Measurements from ENCODE around the gene FAF1.

FAF1 gene

GRCh38 chr1:50423670-50424000 is 536.4 kb downstream of the FAF1 start:
- no peak for TF ChIP-seq CTCF (IDR thresholded peaks at IDR 0.05; ENCODE audit: control insufficient read depth, extremely low read depth, insufficient read depth)
- H3K4me3 ChIP-seq (ENCODE audit: low read depth, low read length), result no peak overlapping the region
- no peak for DNase-seq (ENCODE audit: low read depth)

DNA sequence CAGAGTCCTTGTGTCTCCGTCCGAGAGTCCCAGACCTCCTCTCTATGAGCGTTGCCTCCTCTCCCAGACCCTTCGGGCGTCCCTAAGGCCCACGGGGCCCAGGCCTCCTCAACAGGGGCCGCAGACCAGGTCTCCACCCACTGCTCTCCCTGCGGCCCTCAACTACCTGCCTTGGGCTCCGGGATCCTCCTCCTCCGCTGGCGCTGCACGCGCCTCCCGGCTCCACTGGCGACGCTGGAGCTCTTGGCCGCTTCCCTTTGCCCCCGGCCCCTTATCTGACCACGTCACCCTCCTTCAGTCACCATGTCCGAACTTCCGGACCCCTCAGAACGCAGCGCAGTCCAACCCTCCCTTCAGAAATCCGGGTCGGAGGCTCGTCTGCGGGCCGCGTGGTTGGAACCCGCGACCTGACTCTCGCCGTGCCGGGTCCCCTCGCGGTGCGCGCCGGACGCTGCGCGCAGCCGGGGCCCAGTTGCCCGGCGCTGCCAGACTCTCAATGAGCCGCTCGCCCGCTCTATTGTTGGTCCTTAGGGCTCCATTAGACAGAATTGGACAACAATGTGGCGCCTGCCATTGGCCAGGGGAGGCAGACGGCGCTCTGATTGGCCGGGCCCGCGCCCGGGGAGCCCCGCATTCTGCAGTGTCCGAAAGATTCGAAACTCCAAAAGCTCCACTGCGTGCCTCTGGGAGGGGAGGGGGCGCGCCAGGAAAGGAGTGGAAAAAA is 537.0 kb downstream of the FAF1 start, which contains the start of gene DMRTA2:
DMRTA2 (minus strand) TSS at position 498 of the 724 bp plus-strand sequence. CDS start 1,907 bp downstream, outside the sequence.
- no peak within 1 kb of the TSS for H3K4me3 ChIP-seq (ENCODE audit: low read depth, low read length)
- DNase-seq (ENCODE audit: low read depth), result no peak
- no peak for TF ChIP-seq CTCF (IDR thresholded peaks at IDR 0.05; ENCODE audit: control insufficient read depth, extremely low read depth, insufficient read depth)

GRCh38 chr1:50422675-50422945 is 537.5 kb downstream of the FAF1 start:
- no peak for DNase-seq (ENCODE audit: low read depth)
- TF ChIP-seq CTCF (IDR thresholded peaks at IDR 0.05; ENCODE audit: control insufficient read depth, extremely low read depth, insufficient read depth), result no peak
- no peak overlapping the region for H3K4me3 ChIP-seq (ENCODE audit: low read depth, low read length)

DNA sequence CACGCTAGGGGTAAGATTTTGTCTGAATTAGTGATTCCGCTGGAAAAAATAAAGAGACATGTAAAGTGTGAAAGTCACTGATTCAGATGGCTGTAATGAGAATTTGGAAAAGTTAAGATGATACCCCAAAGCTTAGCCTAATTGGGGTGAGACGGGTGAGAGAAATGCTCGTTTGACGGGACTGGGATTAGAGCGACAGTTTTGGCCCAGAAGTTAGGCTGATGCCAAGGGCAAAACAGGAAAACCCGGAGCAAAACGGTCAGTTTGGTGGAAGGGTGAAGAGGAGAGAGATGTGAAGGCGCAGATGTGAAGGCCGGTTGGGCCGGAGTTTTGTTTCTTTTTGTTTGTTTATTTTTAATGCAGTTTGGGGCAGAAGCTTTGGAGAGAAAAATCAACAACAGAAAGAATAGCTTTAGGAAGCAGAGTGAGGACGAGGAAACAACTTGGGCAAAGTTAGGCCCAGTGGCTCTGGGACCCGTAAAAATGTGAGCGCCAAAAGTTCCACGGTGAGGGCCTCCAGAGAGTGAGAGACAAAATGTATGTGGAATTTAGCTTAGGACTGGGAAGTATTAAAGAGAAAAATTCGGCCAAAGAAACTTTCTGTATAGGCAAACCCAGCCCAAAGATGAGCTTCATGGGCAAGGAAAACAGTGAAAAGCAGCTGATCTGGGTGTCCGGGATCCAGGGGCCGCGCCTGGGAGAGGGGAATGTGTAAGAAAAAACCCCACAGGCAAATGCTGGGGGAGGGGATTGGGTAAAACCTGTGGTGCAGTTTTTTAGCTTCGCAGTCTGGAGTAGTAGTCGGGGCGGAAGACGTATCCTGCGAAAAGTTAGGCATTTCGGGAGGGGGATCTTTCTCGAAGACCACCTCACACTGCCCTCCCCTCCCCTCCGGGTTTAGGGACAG is 538.0 kb downstream of the FAF1 start:
- no peak for DNase-seq (ENCODE audit: low read depth)
- no peak for TF ChIP-seq CTCF (IDR thresholded peaks at IDR 0.05; ENCODE audit: control insufficient read depth, extremely low read depth, insufficient read depth)

DNA sequence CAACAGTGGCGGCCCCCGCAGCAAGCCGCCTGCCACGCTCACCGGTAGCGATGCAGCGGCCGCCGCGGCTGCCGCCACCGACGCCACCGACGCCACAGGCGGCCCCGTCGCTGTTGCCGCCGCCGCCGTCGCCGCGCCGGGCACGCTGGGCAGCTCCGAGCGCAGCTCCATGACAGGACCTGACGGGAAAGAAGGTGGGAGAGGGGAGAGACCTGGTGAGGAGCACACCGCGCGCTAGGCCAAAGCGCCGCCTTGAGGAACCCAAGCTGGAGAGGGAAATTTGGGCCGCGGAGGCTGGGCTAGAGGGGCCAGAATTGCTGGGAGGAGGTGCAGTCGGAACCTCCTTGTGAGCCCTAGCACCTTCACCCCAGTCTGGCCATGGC is 538.7 kb downstream of the FAF1 start:
- H3K4me3 ChIP-seq (ENCODE audit: low read depth, low read length), result no peak overlapping the region
- TF ChIP-seq CTCF (IDR thresholded peaks at IDR 0.05; ENCODE audit: control insufficient read depth, extremely low read depth, insufficient read depth), result no peak
- DNase-seq (ENCODE audit: low read depth), result no peak

More for the DNA sequence above, 538.0 kb downstream of the FAF1 start:
- no peak overlapping the region for H3K4me3 ChIP-seq (ENCODE audit: low read depth, low read length)

GRCh38 chr1:50420689-50421365 is 539.2 kb downstream of the FAF1 start:
- TF ChIP-seq CTCF (IDR thresholded peaks at IDR 0.05; ENCODE audit: control insufficient read depth, extremely low read depth, insufficient read depth), result no peak
- no peak for DNase-seq (ENCODE audit: low read depth)
- H3K4me3 ChIP-seq (ENCODE audit: low read depth, low read length), result no peak overlapping the region
